Thoracic aorta (tissue), 2 donors: Measurements from ENCODE around the gene UGT2A1. TPM values are rescaled to one million over a fixed set of nuclear protein-coding genes. Genes with fewer than 3 reads are reported as not detected.

ENCODE experiments used
- ATAC-seq: fragments of 150-250 bp; one replicate; pipeline ENCODE4 v1.8.0; 2017; ENCODE audit warnings: low read depth; ENCODE audit not compliant: insufficient number of reproducible peaks, low FRiP score
- DNase-seq: peaks from one replicate; pipeline ENCODE4 v3.0.0-alpha.2; 2020; ENCODE audit warnings: low spot score
- H3K27ac ChIP-seq, 2 donors: fragments of 200-600 bp; sonication (generic); 1 replicate in 1 of 2; 2 replicates in 1 of 2; pipeline ENCODE4 v1.5.1; 2016; ENCODE audit warnings: mild to moderate bottlenecking in 2 of 2, moderate library complexity in 2 of 2
- H3K27me3 ChIP-seq: fragments of 200-600 bp; sonication (generic); replicated peaks from 2 replicates; pipeline ENCODE4 v1.6.0; 2016; ENCODE audit warnings: mild to moderate bottlenecking; ENCODE audit not compliant: insufficient read depth
- H3K36me3 ChIP-seq: fragments of 200-600 bp; sonication (generic); one replicate; pipeline ENCODE4 v1.5.1; 2016
- H3K4me1 ChIP-seq, 2 donors: fragments of 200-600 bp; sonication (generic); 1 replicate in 1 of 2; 2 replicates in 1 of 2; pipeline versions ENCODE4 v1.5.1 to v1.6.0; 2016; ENCODE audit warnings: low read depth in 2 of 2, mild to moderate bottlenecking in 1 of 2; ENCODE audit not compliant: control insufficient read depth in 1 of 2
- H3K4me3 ChIP-seq: fragments of 200-600 bp; sonication (generic); 2 replicates; pipeline ENCODE4 v1.5.1; 2016; ENCODE audit warnings: mild to moderate bottlenecking
- H3K9me3 ChIP-seq: fragments of 200-600 bp; sonication (generic); 2 replicates; pipeline ENCODE4 v1.5.1; 2016
- total RNA-seq, 2 donors: library from RNA; depleted of rRNA; stranded (reverse); fragments of >200 nt; gene quantifications; one replicate each; pipeline versions ENCODE4 v1.1.0 to v1.2.3, GENCODE V29; 2016
- TF ChIP-seq, protein P1 (sequence below): fragments of 200-600 bp; sonication (generic); IDR thresholded peaks from one replicate; pipeline ENCODE4 v1.5.1; 2019; ENCODE audit warnings: antibody characterized with exemption

UGT2A1 gene
- total RNA-seq, 2 donors from 2014 or later = not detected

DNA sequence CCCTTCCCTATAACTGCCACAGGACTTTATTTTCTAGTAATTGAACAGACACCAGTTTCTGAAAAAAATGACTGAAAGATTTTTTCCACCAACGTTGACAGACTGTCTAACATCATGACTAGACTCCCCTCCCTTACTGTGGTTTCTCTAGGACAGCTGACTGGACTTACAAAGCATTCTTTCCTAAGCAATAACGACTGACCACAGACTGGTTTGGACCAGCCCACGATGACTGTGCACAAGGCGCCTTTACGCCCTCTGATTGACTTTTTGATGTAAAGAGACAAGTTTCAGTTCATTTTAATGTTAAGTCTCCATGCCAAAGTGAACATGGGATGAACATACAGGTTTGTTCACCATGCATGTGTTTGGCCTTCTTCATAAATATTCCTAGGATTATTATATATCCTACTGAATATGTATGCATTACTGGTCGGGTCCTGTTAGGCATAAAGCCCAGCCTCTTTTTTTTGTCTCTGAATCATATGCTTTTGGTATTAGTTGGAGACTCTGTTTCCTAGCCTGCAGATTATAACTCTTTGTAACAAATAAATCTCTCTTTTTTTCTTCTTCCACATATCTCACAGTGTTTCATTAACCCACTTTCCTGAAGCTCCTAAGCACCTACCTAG is 106.8 kb downstream of the UGT2A1 start:
- TF ChIP-seq, protein P1, sequence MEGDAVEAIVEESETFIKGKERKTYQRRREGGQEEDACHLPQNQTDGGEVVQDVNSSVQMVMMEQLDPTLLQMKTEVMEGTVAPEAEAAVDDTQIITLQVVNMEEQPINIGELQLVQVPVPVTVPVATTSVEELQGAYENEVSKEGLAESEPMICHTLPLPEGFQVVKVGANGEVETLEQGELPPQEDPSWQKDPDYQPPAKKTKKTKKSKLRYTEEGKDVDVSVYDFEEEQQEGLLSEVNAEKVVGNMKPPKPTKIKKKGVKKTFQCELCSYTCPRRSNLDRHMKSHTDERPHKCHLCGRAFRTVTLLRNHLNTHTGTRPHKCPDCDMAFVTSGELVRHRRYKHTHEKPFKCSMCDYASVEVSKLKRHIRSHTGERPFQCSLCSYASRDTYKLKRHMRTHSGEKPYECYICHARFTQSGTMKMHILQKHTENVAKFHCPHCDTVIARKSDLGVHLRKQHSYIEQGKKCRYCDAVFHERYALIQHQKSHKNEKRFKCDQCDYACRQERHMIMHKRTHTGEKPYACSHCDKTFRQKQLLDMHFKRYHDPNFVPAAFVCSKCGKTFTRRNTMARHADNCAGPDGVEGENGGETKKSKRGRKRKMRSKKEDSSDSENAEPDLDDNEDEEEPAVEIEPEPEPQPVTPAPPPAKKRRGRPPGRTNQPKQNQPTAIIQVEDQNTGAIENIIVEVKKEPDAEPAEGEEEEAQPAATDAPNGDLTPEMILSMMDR = no peak
- H3K9me3 ChIP-seq = no peaks in the 10 kb centered on the region
- H3K36me3 ChIP-seq = no peaks in the 10 kb centered on the region
- DNase-seq = no peak
- H3K4me3 ChIP-seq = no peak overlapping the region
- ATAC-seq = no peak
- H3K4me1 ChIP-seq = no peaks in the 10 kb centered on the region
- no peaks in the 10 kb centered on the region for H3K27me3 ChIP-seq
- no peak overlapping the region for H3K27ac ChIP-seq

Other genes starting within 250 kb of the UGT2A1 start
- gene UGT2B4, start 157.3 kb downstream of the UGT2A1 start, total RNA-seq = not detected
- not detected for gene UGT2A2, start 13.6 kb downstream of the UGT2A1 start, total RNA-seq
- 1 to 10 TPM in 1 of 2 donors, under 1 TPM in 1; 0.41 to 2.9 TPM for gene SULT1B1, start 107.4 kb upstream of the UGT2A1 start, total RNA-seq
- gene SULT1E1, start 206.9 kb upstream of the UGT2A1 start, total RNA-seq = under 1 TPM in 1 of 2 donors, not detected in 1; 0.54 TPM